Measurements from ENCODE around the gene CCDC40. TPM values are rescaled to one million over a fixed set of nuclear protein-coding genes. Genes with fewer than 3 reads are reported as not detected.
"Not testable (repeated sequence)": the region's sequence is repeated elsewhere in the genome, so short reads cannot be mapped to it uniquely, and the experiment has no call there.

The CCDC40 gene
- total RNA-seq, 1 donor from 2014 or later = not detected

DNA sequence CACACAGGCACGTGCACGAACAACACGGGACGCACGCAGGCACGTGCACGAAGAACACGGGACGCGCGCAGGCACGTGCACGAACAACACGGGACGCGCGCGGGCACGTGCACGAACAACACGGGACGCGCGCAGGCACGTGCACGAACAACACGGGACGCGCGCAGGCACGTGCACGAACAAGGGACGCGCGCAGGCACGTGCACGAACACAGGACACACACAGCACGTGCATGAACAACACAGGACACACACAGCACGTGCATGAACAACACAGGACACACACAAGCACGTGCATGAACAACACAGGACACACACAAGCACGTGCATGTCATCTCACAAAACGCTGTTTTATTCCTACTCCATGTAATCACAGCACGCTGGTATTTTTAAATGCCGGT lies 53.7 kb downstream of the CCDC40 start:
- H3K36me3 Mint-ChIP-seq (ENCODE audit: low read depth); H3K4me1 Mint-ChIP-seq (ENCODE audit: low read depth); H3K27me3 Mint-ChIP-seq (ENCODE audit: low read depth); H3K9me3 Mint-ChIP-seq; DNase-seq (ENCODE audit: low spot score); intact Hi-C loops (cut with micrococcal nuclease); H3K27ac Mint-ChIP-seq; H3K4me3 Mint-ChIP-seq (ENCODE audit: low read depth): not testable (repeated sequence)

DNA sequence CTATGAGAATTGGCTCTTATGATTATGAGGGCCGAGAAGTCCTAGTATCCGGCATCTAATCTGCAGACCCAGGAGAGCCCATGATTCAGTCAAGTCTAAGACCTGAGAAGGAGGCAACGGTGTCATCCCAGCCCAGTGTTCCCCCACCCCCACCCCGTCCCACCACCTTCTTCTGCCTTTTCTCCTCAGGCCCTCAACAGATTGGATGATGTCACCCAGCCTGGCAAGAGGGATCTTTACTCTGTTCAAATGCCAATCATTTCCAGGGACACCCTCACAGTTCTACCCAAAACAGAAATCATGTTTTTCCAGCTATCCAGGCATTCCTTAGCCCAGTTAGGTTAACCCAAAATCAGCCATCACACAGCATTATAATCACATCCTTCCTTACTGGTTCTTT lies 54.9 kb downstream of the CCDC40 start:
- no peaks in the 10 kb centered on the region for H3K9me3 Mint-ChIP-seq

GRCh38 chr17:80092959-80093358 lies 56.5 kb downstream of the CCDC40 start:
- DNase-seq (ENCODE audit: low spot score) = no peak
- intact Hi-C loops (cut with micrococcal nuclease) = no loop called here
- H3K27ac Mint-ChIP-seq = no peak overlapping the region
- H3K36me3 Mint-ChIP-seq (ENCODE audit: low read depth) = no peaks in the 10 kb centered on the region
- H3K4me1 Mint-ChIP-seq (ENCODE audit: low read depth) = no peaks in the 10 kb centered on the region
- no peaks in the 10 kb centered on the region for H3K9me3 Mint-ChIP-seq
- H3K27me3 Mint-ChIP-seq (ENCODE audit: low read depth) = peaks cover 9% of the 10 kb centered on the region
- H3K4me3 Mint-ChIP-seq (ENCODE audit: low read depth) = no peak overlapping the region

More for the DNA sequence above, 54.9 kb downstream of the CCDC40 start:
- Mint-ChIP-seq H3K27me3 (ENCODE audit: low read depth) (peaks cover 9% of the 10 kb centered on the region), H3K27ac (no peak overlapping the region), H3K36me3 (ENCODE audit: low read depth) (no peaks in the 10 kb centered on the region), H3K4me1 (ENCODE audit: low read depth) (no peaks in the 10 kb centered on the region), H3K4me3 (ENCODE audit: low read depth) (no peak overlapping the region)
- intact Hi-C loops (cut with micrococcal nuclease) = no loop called here
- no peak for DNase-seq (ENCODE audit: low spot score)

DNA sequence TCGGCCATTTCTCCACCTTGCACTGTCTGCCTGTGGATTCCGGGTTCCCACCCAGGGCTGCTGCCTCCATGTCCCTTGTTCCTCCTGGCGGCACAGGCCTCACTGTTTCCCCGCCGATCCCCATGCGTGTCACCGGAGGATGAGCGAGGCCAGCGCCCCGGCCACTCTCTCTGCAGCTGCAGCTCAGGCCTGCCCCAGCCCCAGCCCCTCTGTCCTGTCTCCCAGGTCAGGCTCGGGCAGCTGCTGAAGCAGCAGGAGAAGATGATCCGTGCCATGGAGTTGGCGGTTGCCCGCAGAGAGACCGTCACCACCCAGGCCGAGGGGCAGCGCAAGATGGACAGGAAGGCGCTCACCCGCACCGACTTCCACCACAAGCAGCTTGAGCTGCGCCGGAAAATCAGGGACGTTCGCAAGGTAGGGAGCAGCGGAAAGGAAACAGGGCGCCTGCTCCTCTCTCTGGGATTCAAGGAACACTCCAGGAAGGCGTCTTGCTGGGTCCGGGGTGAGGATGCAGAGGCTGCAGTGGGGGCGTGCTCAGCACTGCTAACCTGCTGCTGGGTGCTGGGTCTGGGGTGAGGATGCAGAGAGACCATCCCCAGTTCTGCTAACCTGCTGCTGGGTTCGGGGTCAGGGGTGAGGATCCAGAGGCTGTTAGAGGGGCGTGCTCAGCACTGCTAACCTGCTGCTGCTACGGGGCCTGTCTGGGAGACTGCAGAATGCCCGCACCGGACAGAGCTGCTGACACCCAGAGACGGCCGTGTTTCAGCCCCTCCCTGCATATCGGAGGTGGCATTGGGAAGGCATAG lies 58.8 kb downstream of the CCDC40 start:
- H3K27ac Mint-ChIP-seq = no peak overlapping the region
- no peak overlapping the region for H3K4me3 Mint-ChIP-seq (ENCODE audit: low read depth)
- H3K36me3 Mint-ChIP-seq (ENCODE audit: low read depth) = no peaks in the 10 kb centered on the region
- DNase-seq (ENCODE audit: low spot score) = no peak
- H3K4me1 Mint-ChIP-seq (ENCODE audit: low read depth) = peaks cover 5% of the 10 kb centered on the region
- peaks cover 9% of the 10 kb centered on the region for H3K27me3 Mint-ChIP-seq (ENCODE audit: low read depth)
- intact Hi-C loops (cut with micrococcal nuclease) = no loop called here
- no peaks in the 10 kb centered on the region for H3K9me3 Mint-ChIP-seq

DNA sequence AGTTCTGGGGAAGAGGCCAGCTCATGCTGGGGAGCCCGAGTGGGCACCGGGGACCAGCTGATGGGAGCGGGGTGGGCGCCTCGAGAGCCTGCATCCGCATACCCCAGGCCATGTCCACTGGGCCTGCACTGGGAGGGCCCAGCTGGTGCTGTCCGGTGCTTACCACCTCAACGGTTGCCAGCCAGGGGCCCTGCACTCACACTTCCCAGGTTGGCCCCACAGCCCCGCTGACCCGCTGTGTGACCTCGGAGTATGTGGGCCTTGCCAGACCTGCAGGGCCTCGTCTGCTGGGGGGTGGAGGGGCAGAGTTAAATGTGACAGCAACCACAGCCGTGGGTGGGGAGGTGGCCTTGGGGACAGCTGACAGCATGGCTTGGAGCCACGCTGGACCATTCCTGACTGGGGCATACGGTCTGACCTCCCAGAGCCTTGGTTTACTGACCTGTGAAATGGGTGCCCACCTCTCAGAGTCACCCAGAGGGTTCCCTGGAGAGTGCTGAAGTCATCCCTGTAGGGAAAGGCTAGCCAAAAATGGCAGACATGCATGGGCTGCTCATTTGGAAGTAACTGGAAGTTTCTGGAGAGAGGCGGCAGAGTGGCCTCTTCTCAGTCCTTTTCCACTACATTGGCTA lies 59.5 kb downstream of the CCDC40 start:
- no peak overlapping the region for H3K4me3 Mint-ChIP-seq (ENCODE audit: low read depth)
- peaks cover 9% of the 10 kb centered on the region for H3K27me3 Mint-ChIP-seq (ENCODE audit: low read depth)
- H3K27ac Mint-ChIP-seq = no peak overlapping the region
- no peaks in the 10 kb centered on the region for H3K9me3 Mint-ChIP-seq
- DNase-seq (ENCODE audit: low spot score) = no peak
- intact Hi-C loops (cut with micrococcal nuclease) = no loop called here
- peaks cover 13% of the 10 kb centered on the region for H3K4me1 Mint-ChIP-seq (ENCODE audit: low read depth)
- H3K36me3 Mint-ChIP-seq (ENCODE audit: low read depth) = no peaks in the 10 kb centered on the region

- peaks cover 9% of the 10 kb centered on the region for H3K27me3 Mint-ChIP-seq (ENCODE audit: low read depth)
- no peak overlapping the region for H3K4me3 Mint-ChIP-seq (ENCODE audit: low read depth)
- H3K27ac Mint-ChIP-seq = no peak overlapping the region
- peaks cover 13% of the 10 kb centered on the region for H3K4me1 Mint-ChIP-seq (ENCODE audit: low read depth)
- H3K9me3 Mint-ChIP-seq = no peaks in the 10 kb centered on the region
- intact Hi-C loops (cut with micrococcal nuclease) = no loop called here
- no peak for DNase-seq (ENCODE audit: low spot score)
- no peaks in the 10 kb centered on the region for H3K36me3 Mint-ChIP-seq (ENCODE audit: low read depth)
Observed at GRCh38 chr17:80096561-80097021, 60.1 kb downstream of the CCDC40 start.

DNA sequence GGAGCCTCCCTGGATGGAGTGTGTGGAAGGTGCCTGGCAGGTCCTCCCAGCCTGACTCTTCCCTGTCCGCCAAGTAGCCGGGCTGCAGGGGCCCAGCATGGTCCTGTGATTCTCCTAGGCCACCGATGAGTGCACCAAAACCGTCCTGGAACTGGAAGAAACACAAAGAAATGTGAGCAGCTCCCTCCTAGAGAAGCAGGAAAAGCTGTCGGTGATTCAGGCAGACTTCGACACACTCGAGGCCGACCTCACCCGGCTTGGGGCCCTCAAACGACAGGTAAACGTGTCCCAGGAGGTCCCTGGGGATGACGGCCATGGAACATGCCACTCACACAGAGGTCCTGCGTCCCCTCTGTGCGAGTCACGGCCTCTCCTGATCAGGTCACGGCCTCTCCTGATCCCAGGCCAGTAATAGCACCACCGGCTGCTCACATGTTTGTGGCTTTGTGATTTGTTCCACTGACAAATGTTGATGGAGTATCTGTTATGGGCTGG lies 60.7 kb downstream of the CCDC40 start:
- no peak for DNase-seq (ENCODE audit: low spot score)
- no peak overlapping the region for H3K27ac Mint-ChIP-seq
- H3K4me3 Mint-ChIP-seq (ENCODE audit: low read depth) = no peak overlapping the region
- H3K36me3 Mint-ChIP-seq (ENCODE audit: low read depth) = no peaks in the 10 kb centered on the region
- H3K9me3 Mint-ChIP-seq = no peaks in the 10 kb centered on the region
- H3K4me1 Mint-ChIP-seq (ENCODE audit: low read depth) = peaks cover 14% of the 10 kb centered on the region
- intact Hi-C loops (cut with micrococcal nuclease) = no loop called here
- peaks cover 9% of the 10 kb centered on the region for H3K27me3 Mint-ChIP-seq (ENCODE audit: low read depth)

DNA sequence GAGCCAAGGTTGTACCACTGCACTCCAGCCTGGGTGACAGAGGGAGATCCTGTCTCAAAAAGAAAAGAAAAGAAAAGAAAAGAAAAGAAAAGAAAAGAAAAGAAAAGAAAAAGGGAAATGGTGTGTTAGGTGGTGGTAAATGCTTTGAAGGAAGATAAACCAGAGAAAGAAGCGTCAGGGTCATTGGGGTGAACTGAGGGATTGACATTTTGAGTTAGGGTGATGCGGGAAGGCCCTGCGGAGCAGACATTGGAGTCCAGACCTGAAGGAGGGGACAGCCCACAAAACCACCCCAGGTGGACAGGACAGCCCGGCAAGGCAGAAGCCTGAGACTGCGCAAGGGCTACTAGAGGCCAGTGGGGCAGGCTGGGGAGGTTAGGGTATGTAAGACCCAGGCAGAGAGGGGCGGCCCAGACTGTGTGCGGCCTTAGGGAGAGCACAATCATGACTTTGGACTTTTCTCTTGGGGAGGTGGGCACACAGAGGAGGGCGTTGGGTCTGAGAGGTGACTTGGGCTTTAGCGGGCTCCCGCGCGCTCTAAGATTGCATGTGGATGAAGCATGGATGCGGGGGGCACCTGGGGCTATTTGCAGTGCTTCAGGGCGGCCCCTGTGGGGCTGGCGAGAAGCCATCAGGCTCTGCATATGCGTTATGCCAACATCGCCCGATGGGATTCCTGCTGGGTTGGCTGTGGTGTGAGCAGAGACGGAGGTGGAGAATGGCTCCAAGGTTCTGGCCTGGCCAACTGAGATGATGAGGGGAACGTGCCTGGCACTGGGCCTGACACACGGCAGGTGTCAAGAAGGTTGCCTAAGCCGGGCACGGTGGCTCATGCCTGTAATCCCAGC lies 61.6 kb downstream of the CCDC40 start:
- Mint-ChIP-seq H3K4me1 (ENCODE audit: low read depth) (peaks cover 19% of the 10 kb centered on the region), H3K27ac (no peak overlapping the region), H3K9me3 (no peaks in the 10 kb centered on the region), H3K36me3 (ENCODE audit: low read depth) (no peaks in the 10 kb centered on the region), H3K4me3 (ENCODE audit: low read depth) (no peak overlapping the region), H3K27me3 (ENCODE audit: low read depth) (peaks cover under 1% of the 10 kb centered on the region)
- no peak for DNase-seq (ENCODE audit: low spot score)
- intact Hi-C loops (cut with micrococcal nuclease) = no loop called here

GRCh38 chr17:80099291-80100034 lies 63.0 kb downstream of the CCDC40 start:
- H3K4me3 Mint-ChIP-seq (ENCODE audit: low read depth) = peak overlapping the region; percentile 26
- no peaks in the 10 kb centered on the region for H3K9me3 Mint-ChIP-seq
- intact Hi-C loops (cut with micrococcal nuclease) = loop anchor here (5.0 kb wide), 2 partner anchors 48 to 163 kb away; partner anchors contain the start of genes EIF4A3 and RNF213
- peaks cover 23% of the 10 kb centered on the region for H3K4me1 Mint-ChIP-seq (ENCODE audit: low read depth)
- no peak for DNase-seq (ENCODE audit: low spot score)
- no peak overlapping the region for H3K27ac Mint-ChIP-seq
- H3K36me3 Mint-ChIP-seq (ENCODE audit: low read depth) = no peaks in the 10 kb centered on the region
- no peaks in the 10 kb centered on the region for H3K27me3 Mint-ChIP-seq (ENCODE audit: low read depth)

DNA sequence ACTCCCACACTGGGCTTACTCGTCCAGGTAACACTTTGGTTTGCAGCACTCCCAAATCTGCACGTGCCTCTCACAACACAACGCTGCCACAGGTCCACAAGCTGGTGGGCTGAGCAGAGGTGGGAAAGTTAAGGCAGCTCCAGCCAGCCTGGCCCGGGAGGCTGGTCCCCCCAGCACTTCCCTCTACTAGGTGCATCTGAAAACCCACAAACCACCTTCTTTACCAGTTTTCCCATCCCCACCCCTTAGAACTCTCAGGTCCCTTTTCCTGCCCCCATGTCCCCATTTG lies 63.5 kb downstream of the CCDC40 start:
- peaks cover 23% of the 10 kb centered on the region for H3K4me1 Mint-ChIP-seq (ENCODE audit: low read depth)
- no peaks in the 10 kb centered on the region for H3K9me3 Mint-ChIP-seq
- intact Hi-C loops (cut with micrococcal nuclease) = loop anchor here (5.0 kb wide), 2 partner anchors 47 to 162 kb away; partner anchors contain the start of genes EIF4A3 and RNF213
- DNase-seq (ENCODE audit: low spot score) = no peak
- no peak overlapping the region for H3K27ac Mint-ChIP-seq
- peak overlapping the region; percentile 84 for H3K4me3 Mint-ChIP-seq (ENCODE audit: low read depth)
- H3K36me3 Mint-ChIP-seq (ENCODE audit: low read depth) = no peaks in the 10 kb centered on the region
- H3K27me3 Mint-ChIP-seq (ENCODE audit: low read depth) = no peaks in the 10 kb centered on the region

DNA sequence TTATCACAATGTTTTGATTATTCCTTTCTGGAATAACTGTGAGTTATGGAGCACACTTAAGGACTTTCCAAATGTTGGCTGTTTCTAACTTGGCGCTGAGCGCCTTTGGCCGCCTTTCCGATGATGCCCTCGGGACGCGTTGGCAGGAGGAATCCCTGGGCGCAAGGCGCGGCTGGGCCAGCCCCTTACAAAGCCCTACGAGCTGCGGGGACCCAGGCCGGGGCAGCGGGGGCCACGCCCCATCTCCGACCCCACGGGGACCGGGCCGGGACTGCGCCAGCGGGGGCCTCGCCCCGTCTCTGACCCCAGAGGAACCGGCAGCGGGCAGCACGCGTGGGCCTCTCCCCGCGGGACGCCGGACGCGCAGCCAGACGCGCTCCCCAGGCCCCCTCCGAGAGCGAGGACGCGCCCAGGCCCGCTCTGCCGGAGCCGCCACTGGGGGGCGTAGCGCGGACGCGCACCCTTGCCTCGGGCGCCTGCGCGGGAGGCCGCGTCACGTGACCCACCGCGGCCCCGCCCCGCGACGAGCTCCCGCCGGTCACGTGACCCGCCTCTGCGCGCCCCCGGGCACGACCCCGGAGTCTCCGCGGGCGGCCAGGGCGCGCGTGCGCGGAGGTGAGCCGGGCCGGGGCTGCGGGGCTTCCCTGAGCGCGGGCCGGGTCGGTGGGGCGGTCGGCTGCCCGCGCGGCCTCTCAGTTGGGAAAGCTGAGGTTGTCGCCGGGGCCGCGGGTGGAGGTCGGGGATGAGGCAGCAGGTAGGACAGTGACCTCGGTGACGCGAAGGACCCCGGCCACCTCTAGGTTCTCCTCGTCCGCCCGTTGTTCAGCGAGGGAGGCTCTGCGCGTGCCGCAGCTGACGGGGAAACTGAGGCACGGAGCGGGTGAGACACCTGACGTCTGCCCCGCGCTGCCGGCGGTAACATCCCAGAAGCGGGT lies 64.8 kb downstream of the CCDC40 start, which contains the start of gene GAA:
Gene GAA, plus strand, starts transcription at position 571 of the 935 bp plus-strand sequence. CDS start 3,006 bp downstream, outside the sequence.
- H3K4me1 Mint-ChIP-seq (ENCODE audit: low read depth) = peaks cover 23% of the 10 kb centered on the region
- H3K27ac Mint-ChIP-seq = peak within 1 kb of the TSS; percentile 73
- peak within 1 kb of the TSS; percentile 84 for H3K4me3 Mint-ChIP-seq (ENCODE audit: low read depth)
- peak; percentile 84 for DNase-seq (ENCODE audit: low spot score)
- no peaks in the 10 kb centered on the region for H3K9me3 Mint-ChIP-seq
- H3K27me3 Mint-ChIP-seq (ENCODE audit: low read depth) = no peaks in the 10 kb centered on the region
- H3K36me3 Mint-ChIP-seq (ENCODE audit: low read depth) = no peaks in the 10 kb centered on the region
- intact Hi-C loops (cut with micrococcal nuclease) = loop anchor here (5.0 kb wide), 2 partner anchors 46 to 161 kb away; partner anchors contain the start of genes EIF4A3 and RNF213

Data from activated T-helper 2 cell treated with anti-CD3 and anti-CD28 coated beads, Interferon-gamma antibody, Interleukin-2, Interleukin-4, amounts not matched to agents 10 μg/mL and 5 μg/mL and 100 μg/mL, durations not matched to agents 14 hours and 24 hours and 36 hours (primary cell).